K562 (cell line): Measurements from ENCODE around the gene GLB1L3. TPM values are rescaled to one million over a fixed set of nuclear protein-coding genes. Genes with fewer than 3 reads are reported as not detected.
A peak's percentile ranks its signal among the peaks of the same experiment; 100 is the strongest.

Source experiments
- CBX5 ChIP-seq: IDR thresholded peaks from 2 replicates; pipeline ENCODE4 v1.6.1; 2014; ENCODE audit warnings: low read depth, borderline replicate concordance
- CC2D1A ChIP-seq: fragments of 450-650 bp; IDR thresholded peaks from 2 replicates; pipeline ENCODE4 v1.6.1; 2017; ENCODE audit warnings: mild to moderate bottlenecking
- CHCHD3 ChIP-seq: fragments of 250-450 bp; sonication (Bioruptor Pico); IDR thresholded peaks from 2 replicates; pipeline ENCODE4 v2.1.2; 2022; ENCODE audit warnings: mild to moderate bottlenecking
- FOXP1 ChIP-seq: sonication (generic); formaldehyde crosslinking; IDR thresholded peaks from 2 replicates; pipeline ENCODE4 v1.8.0; 2022; ENCODE audit warnings: mild to moderate bottlenecking, missing genetic modification reagents
- GATAD2A ChIP-seq: fragments of 450-650 bp; IDR thresholded peaks from 2 replicates; pipeline ENCODE4 v1.6.1; 2017
- HDAC3 ChIP-seq: fragments of 450-650 bp; IDR thresholded peaks from 2 replicates; pipeline ENCODE4 v1.6.1; 2018; ENCODE audit warnings: borderline replicate concordance, mild to moderate bottlenecking, moderate library complexity; ENCODE audit not compliant: partially characterized antibody
- KLF6 ChIP-seq: fragments of 250-450 bp; sonication (Bioruptor Pico); IDR thresholded peaks from 2 replicates; pipeline ENCODE4 v1.4.0; 2020; ENCODE audit warnings: mild to moderate bottlenecking, moderate library complexity, borderline replicate concordance
- NFYB ChIP-seq: IDR thresholded peaks from 2 replicates; pipeline ENCODE4 v1.6.1; 2011; ENCODE audit warnings: mild to moderate bottlenecking, moderate library complexity; ENCODE audit not compliant: insufficient read length; ENCODE audit errors: extremely low read depth
- NR4A1 ChIP-seq, 2 experiments: fragments of 250-450 bp in 1 of 2; fragments of 450-650 bp in 1 of 2; sonication (Bioruptor Pico) in 1 of 2; IDR thresholded peaks; 2 replicates each; pipeline versions ENCODE4 v1.4.0 to v1.6.1; 2016 to 2020; ENCODE audit warnings: mild to moderate bottlenecking in 2 of 2, missing compliant biosample characterization in 1 of 2, missing genetic modification characterization in 1 of 2, moderate library complexity in 1 of 2
- PHF8 ChIP-seq: fragments of 200-600 bp; sonication (generic); IDR thresholded peaks from 2 replicates; pipeline ENCODE4 v1.6.1; 2012; ENCODE audit warnings: mixed run types, mild to moderate bottlenecking, inconsistent platforms, low read length, moderate library complexity, borderline replicate concordance
- POLR2G ChIP-seq: fragments of 200-400 bp; formaldehyde crosslinking; IDR thresholded peaks from 2 replicates; pipeline ENCODE4 v1.6.1; 2017; ENCODE audit warnings: low read depth, mild to moderate bottlenecking, antibody characterized with exemption, low read length, moderate library complexity
- RBM14 ChIP-seq: fragments of 200-400 bp; formaldehyde crosslinking; IDR thresholded peaks from 2 replicates; pipeline ENCODE4 v1.6.1; 2018; ENCODE audit warnings: low read depth, mild to moderate bottlenecking, low read length, moderate library complexity, borderline replicate concordance; ENCODE audit not compliant: insufficient read depth
- SIX5 ChIP-seq, 2 experiments: IDR thresholded peaks; 2 replicates each; pipeline ENCODE4 v1.6.1; 2011; ENCODE audit warnings: low read length in 2 of 2, borderline replicate concordance in 1 of 2, low read depth in 1 of 2, mild to moderate bottlenecking in 1 of 2, moderate library complexity in 1 of 2; ENCODE audit not compliant: insufficient read depth in 1 of 2
- SRSF7 ChIP-seq: fragments of 200-400 bp; formaldehyde crosslinking; optimal IDR thresholded peaks from 2 replicates; pipeline ENCODE3; 2017; ENCODE audit warnings: mild to moderate bottlenecking, low read depth, low read length
- STAT6 ChIP-seq: sonication (generic); formaldehyde crosslinking; IDR thresholded peaks from 2 replicates; pipeline ENCODE4 v1.8.1; 2023; ENCODE audit warnings: mild to moderate bottlenecking, missing genetic modification reagents
- TOE1 ChIP-seq, 2 experiments: fragments of 450-650 bp in 1 of 2; sonication (generic) in 1 of 2; formaldehyde crosslinking in 1 of 2; IDR thresholded peaks; 2 replicates each; pipeline versions ENCODE4 v1.7.1 to v1.8.0; 2016 to 2022; ENCODE audit warnings: borderline replicate concordance in 2 of 2, mild to moderate bottlenecking in 2 of 2, antibody characterized with exemption in 1 of 2, inconsistent platforms in 1 of 2, low read depth in 1 of 2, missing genetic modification reagents in 1 of 2, moderate library complexity in 1 of 2
- ZNF253 ChIP-seq: fragments of 250-450 bp; sonication (Bioruptor Pico); conservative IDR thresholded peaks from 2 replicates; pipeline ENCODE4 v1.6.1; 2021; ENCODE audit warnings: mild to moderate bottlenecking
- ZNF75A ChIP-seq: fragments of 450-650 bp; formaldehyde crosslinking; IDR thresholded peaks from 2 replicates; pipeline ENCODE4 v1.4.0; 2020; ENCODE audit warnings: mild to moderate bottlenecking
- ZNF778 ChIP-seq: fragments of 450-650 bp; formaldehyde crosslinking; IDR thresholded peaks from 2 replicates; pipeline ENCODE4 v1.4.0; 2020; ENCODE audit warnings: mild to moderate bottlenecking, moderate library complexity
- polyA plus RNA-seq, 8 experiments: library from polyadenylated mRNA; depleted of rRNA in 4 of 8; stranded (reverse) in 5 of 8; unstranded in 3 of 8; fragments of >200 nt; fragmentation: Nextera tagmentation in 2 of 8; fragmentation: Illumina TruSeq in 1 of 8; extraction: Ambion mirVana in 2 of 8; extraction: Trizol in 1 of 8; gene quantifications; 2 replicates each; pipeline versions ENCODE4 v1.2.1 to v1.2.3, GENCODE V29; 2011 to 2014; ENCODE audit warnings: inconsistent platforms in 1 of 8, missing spikeins in 1 of 8
- total RNA-seq, 7 experiments: library from RNA; depleted of rRNA in 6 of 7; stranded (reverse); fragments of >200 nt in 6 of 7; fragmentation: Illumina TruSeq in 2 of 7; extraction: Trizol in 2 of 7; gene quantifications; 2 replicates each; pipeline versions ENCODE4 v1.2.1 to v1.2.3, GENCODE V29; 2011 to 2021; ENCODE audit warnings: low replicate concordance in 1 of 7
- TF ChIP-seq, protein P1 (sequence below): sonication (generic); formaldehyde crosslinking; IDR thresholded peaks from 2 replicates; pipeline ENCODE4 v1.8.0; 2022; ENCODE audit warnings: mild to moderate bottlenecking, missing genetic modification reagents
- TF ChIP-seq, protein P2 (sequence below): fragments of 450-650 bp; IDR thresholded peaks from 2 replicates; pipeline ENCODE4 v1.6.1; 2017; ENCODE audit warnings: antibody characterized with exemption

Gene GLB1L3
- total and polyA plus RNA-seq, 9 of the 15 experiments (the other 6 are each of a cell fraction or from before 2014, with no cell fraction given), result 0.18 to 3.3 (median 0.49) TPM

DNA sequence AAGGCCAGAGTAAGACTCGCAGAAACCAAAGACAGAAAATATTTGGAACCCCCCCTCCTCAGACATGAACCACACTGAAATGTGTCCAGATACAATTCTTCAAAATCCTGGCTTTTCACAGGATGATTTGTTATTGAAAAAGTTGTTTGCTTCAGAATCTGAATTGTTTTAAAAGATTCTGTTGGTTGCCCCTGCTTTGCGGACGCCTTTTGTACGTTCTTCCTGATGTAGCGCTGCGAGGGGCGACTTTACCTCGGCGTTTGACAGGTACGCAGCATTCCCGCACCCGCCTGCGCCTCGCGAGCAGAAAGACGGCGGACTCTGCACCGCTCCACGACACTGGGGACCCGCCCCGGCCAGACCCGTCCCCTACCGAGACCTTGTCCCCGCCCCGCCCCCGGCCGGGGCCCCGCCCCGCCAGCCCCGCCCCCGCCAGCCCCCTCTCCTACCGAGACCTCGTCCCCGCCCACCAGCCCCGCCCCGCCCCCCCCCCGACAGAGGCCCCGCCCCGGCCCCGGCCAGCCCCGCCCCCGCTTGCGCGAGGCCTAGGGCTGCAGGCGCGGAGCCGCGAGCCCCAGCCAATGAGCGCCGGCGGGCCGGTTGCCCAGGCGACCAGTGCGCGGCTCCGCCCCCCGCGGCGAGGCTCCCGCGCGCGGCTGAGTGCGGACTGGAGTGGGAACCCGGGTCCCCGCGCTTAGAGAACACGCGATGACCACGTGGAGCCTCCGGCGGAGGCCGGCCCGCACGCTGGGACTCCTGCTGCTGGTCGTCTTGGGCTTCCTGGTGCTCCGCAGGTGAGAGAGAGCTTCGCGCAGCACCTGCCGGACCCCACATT is 55.4 kb downstream of the GLB1L3 start, which contains the start of gene GLB1L2 (continued):
- TF ChIP-seq ZNF75A (CRISPR knock-in tag) (no peak), NR4A1 (CRISPR knock-in tag; IDR thresholded peaks at IDR 0.05) (no peak), NR4A1 (tag; IDR thresholded peaks at IDR 0.05) (no peak), GATAD2A (no peak), SIX5 (IDR thresholded peaks at IDR 0.05; ENCODE audit: borderline replicate concordance in 1 of 2, insufficient read depth in 1 of 2, low read depth in 1 of 2, low read length in 2 of 2) (no peak), POLR2G (peak; percentile 72), ZNF253 (CRISPR knock-in tag) (no peak), NFYB (peak; percentile 72), CHCHD3 (CRISPR knock-in tag) (no peak), RBM14 (no peak), CBX5 (no peak), ZNF778 (CRISPR knock-in tag) (no peak), TOE1 (IDR thresholded peaks at IDR 0.05; ENCODE audit: borderline replicate concordance) (no peak), TOE1 (CRISPR knock-in tag; IDR thresholded peaks at IDR 0.05; ENCODE audit: borderline replicate concordance, low read depth) (no peak), CC2D1A (peak; percentile 97; the same call in 1 of the 2 replicates), FOXP1 (CRISPR knock-in tag) (peak; percentile 95), PHF8 (peak; percentile 58; the same call in 1 of the 2 replicates), KLF6 (CRISPR knock-in tag) (no peak), STAT6 (no peak), SRSF7 (no peak), HDAC3 (no peak)
- TF ChIP-seq, protein P1, sequence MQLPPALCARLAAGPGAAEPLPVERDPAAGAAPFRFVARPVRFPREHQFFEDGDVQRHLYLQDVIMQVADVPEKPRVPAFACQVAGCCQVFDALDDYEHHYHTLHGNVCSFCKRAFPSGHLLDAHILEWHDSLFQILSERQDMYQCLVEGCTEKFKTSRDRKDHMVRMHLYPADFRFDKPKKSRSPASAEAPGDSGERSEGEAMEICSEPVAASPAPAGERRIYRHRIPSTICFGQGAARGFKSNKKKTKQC, result peak; percentile 97
- TF ChIP-seq, protein P2, sequence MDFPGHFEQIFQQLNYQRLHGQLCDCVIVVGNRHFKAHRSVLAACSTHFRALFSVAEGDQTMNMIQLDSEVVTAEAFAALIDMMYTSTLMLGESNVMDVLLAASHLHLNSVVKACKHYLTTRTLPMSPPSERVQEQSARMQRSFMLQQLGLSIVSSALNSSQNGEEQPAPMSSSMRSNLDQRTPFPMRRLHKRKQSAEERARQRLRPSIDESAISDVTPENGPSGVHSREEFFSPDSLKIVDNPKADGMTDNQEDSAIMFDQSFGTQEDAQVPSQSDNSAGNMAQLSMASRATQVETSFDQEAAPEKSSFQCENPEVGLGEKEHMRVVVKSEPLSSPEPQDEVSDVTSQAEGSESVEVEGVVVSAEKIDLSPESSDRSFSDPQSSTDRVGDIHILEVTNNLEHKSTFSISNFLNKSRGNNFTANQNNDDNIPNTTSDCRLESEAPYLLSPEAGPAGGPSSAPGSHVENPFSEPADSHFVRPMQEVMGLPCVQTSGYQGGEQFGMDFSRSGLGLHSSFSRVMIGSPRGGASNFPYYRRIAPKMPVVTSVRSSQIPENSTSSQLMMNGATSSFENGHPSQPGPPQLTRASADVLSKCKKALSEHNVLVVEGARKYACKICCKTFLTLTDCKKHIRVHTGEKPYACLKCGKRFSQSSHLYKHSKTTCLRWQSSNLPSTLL, result peak; percentile 95
